ENCODE measurements around the gene ZSCAN5C. TPM values are rescaled to one million over a fixed set of nuclear protein-coding genes. Genes with fewer than 3 reads are reported as not detected.
A peak's percentile ranks its signal among the peaks of the same experiment; 100 is the strongest.

ZSCAN5C gene
- total and polyA plus RNA-seq, 2 of the 8 experiments (the other 6 are each of a cell fraction or from before 2014, with no cell fraction given), result not detected

- Histone ChIP-seq H3K23me2 (ENCODE audit: low read depth, low read length) (no peaks in the 10 kb centered on the region), H2BK120ac (replicated peaks; ENCODE audit: low read depth, low read length) (no peak overlapping the region), H4K91ac (replicated peaks; ENCODE audit: insufficient read length, low read length) (no peak overlapping the region), H3K27ac (ENCODE audit: low read depth, low read length) (no peak overlapping the region), H3K4ac (replicated peaks; ENCODE audit: insufficient read length, low read depth, low read length) (no peak overlapping the region), H2BK5ac (ENCODE audit: low read depth, low read length) (no peak overlapping the region), H4K8ac (ENCODE audit: extremely low read depth, insufficient read depth, low read length) (no peak overlapping the region), H2BK20ac (ENCODE audit: low read length) (no peak overlapping the region), H2AFZ (ENCODE audit: low read length) (no peak overlapping the region), H3K23ac (ENCODE audit: insufficient read length) (no peak overlapping the region), H3K4me3 (ENCODE audit: extremely low read depth in 1 of 4, insufficient read depth in 2 of 4, low read depth in 3 of 4, low read length in 4 of 4) (no peak overlapping the region), H3K9me3 (ENCODE audit: insufficient read depth in 2 of 2, low read depth in 1 of 2, low read length in 1 of 2) (no peaks in the 10 kb centered on the region), H3K79me1 (ENCODE audit: low read depth, low read length) (no peaks in the 10 kb centered on the region), H3K4me2 (ENCODE audit: insufficient read depth in 1 of 2, low read depth in 2 of 2, low read length in 2 of 2) (no peak overlapping the region), H3K4me1 (replicated peaks in 1 of 4; ENCODE audit: control insufficient read depth in 3 of 4, insufficient read depth in 4 of 4, low read length in 3 of 4) (no peaks in the 10 kb centered on the region), H3K27me3 (replicated peaks in 1 of 4; ENCODE audit: control insufficient read depth in 3 of 4, extremely low read depth in 1 of 4, insufficient read depth in 3 of 4, low read length in 3 of 4) (no peaks in the 10 kb centered on the region), H2AK5ac (ENCODE audit: low read depth, low read length) (no peak overlapping the region), H4K20me1 (replicated peaks in 1 of 2; ENCODE audit: control insufficient read depth in 1 of 2, insufficient read depth in 2 of 2, low read length in 2 of 2) (no peaks in the 10 kb centered on the region), H3K56ac (replicated peaks; ENCODE audit: insufficient read length, low read depth, low read length) (no peak overlapping the region), H2BK12ac (ENCODE audit: low read depth, low read length) (no peak overlapping the region), H2BK15ac (ENCODE audit: low read length) (no peak overlapping the region), H3K36me3 (ENCODE audit: control insufficient read depth in 2 of 4, insufficient read depth in 4 of 4, low read length in 3 of 4) (no peaks in the 10 kb centered on the region), H4K5ac (ENCODE audit: insufficient read length, low read depth, low read length) (no peak overlapping the region), H3K9ac (replicated peaks in 1 of 4; ENCODE audit: extremely low read depth in 1 of 4, low read depth in 3 of 4, low read length in 3 of 4) (no peak overlapping the region), H3K18ac (ENCODE audit: extremely low read depth, low read length) (no peak overlapping the region), H3K14ac (ENCODE audit: insufficient read length) (no peak overlapping the region), H3K79me2 (ENCODE audit: control insufficient read depth in 1 of 2, insufficient read depth in 2 of 2, low read length in 2 of 2) (no peaks in the 10 kb centered on the region)
- no peak for DNase-seq (ENCODE audit: low read depth in 1 of 2, low spot score in 2 of 2)
- ChIA-PET POLR2A (ENCODE audit: partially characterized antibody) (no interaction called here), CTCF (ENCODE audit: partially characterized antibody) (interaction anchor here (1.0 to 4.2 kb wide), 9 partner anchors 11 to 114 kb away, joined by 3 to 38 read pairs (median 4); partner anchors contain the start of gene GALP)
- TF ChIP-seq RAD21 (IDR thresholded peaks at IDR 0.05 in 1 of 2, conservative IDR thresholded peaks at IDR 0.05 in 1 of 2; ENCODE audit: low read depth in 2 of 2, low read length in 2 of 2) (0 out of 4 replicates have a peak, but pooled peaks of 1 of the 2 experiments have one; percentile 1), CTCF (IDR thresholded peaks at IDR 0.05; ENCODE audit: control extremely low read depth in 1 of 3, insufficient read depth in 1 of 3, low read depth in 1 of 3, low read length in 3 of 3) (peak in 1 of 3 experiments; percentile 20; a peak in 1 of 4 replicates), KDM4A (IDR thresholded peaks at IDR 0.05; ENCODE audit: low read depth, low read length, severe bottlenecking) (no peak)
- FAIRE-seq, result no peak
- 89% methylated on average over 17 of the region's 17 CpGs; no CpG with 5 or more reads in 1 of the 2 experiments for WGBS, 2 experiments (ENCODE audit: extremely low coverage in 1 of 2, insufficient coverage in 1 of 2, insufficient read length in 1 of 2, insufficient replicate concordance in 2 of 2, low coverage in 1 of 2, low lambda C conversion rate in 2 of 2, missing lambda C conversion rate in 1 of 2)
Observed at GRCh38 chr19:56189785-56190184, 12.3 kb upstream of the ZSCAN5C start.

All from H1 (cell line).